Measurements from ENCODE around the gene RPL10. TPM values are rescaled to one million over a fixed set of nuclear protein-coding genes. Genes with fewer than 3 reads are reported as not detected.

Gene RPL10
- total and polyA plus RNA-seq, 2 of the 8 experiments (the other 6 are each of a cell fraction or from before 2014, with no cell fraction given): 2,633 to 4,293 TPM

GRCh38 chrX:154443992-154444754 is 46.0 kb downstream of the RPL10 start, which contains the start of gene FAM50A:
FAM50A (plus strand) TSS chrX:154444141; CDS start chrX:154444236, 95 bp downstream.
- Histone ChIP-seq H3K4ac (replicated peaks; ENCODE audit: insufficient read length, low read depth, low read length) (no peak within 1 kb of the TSS), H2BK120ac (replicated peaks; ENCODE audit: low read depth, low read length) (no peak within 1 kb of the TSS), H3K9ac (replicated peaks in 1 of 4; ENCODE audit: extremely low read depth in 1 of 4, low read depth in 3 of 4, low read length in 3 of 4) (peak within 1 kb of the TSS; percentile 0 to 37 (median 20); a peak in 5 of 7 replicates), H3K79me2 (ENCODE audit: control insufficient read depth in 1 of 2, insufficient read depth in 2 of 2, low read length in 2 of 2) (no peaks in the 10 kb centered on the region; a peak in 1 of 4 replicates), H2BK5ac (ENCODE audit: low read depth, low read length) (no peak within 1 kb of the TSS), H3K4me1 (replicated peaks in 1 of 4; ENCODE audit: control insufficient read depth in 3 of 4, insufficient read depth in 4 of 4, low read length in 3 of 4) (peaks cover 0 to 4% (median 0%) of the 10 kb centered on the region in 4 experiments; a peak in 1 of 7 replicates), H3K27me3 (replicated peaks in 1 of 4; ENCODE audit: control insufficient read depth in 3 of 4, extremely low read depth in 1 of 4, insufficient read depth in 3 of 4, low read length in 3 of 4) (no peaks in the 10 kb centered on the region), H3K4me3 (ENCODE audit: extremely low read depth in 1 of 4, insufficient read depth in 2 of 4, low read depth in 3 of 4, low read length in 4 of 4) (peak within 1 kb of the TSS; percentile 38 to 71 (median 49)), H3K18ac (ENCODE audit: extremely low read depth, low read length) (no peak within 1 kb of the TSS; the same call in 1 of the 2 replicates), H3K79me1 (ENCODE audit: low read depth, low read length) (no peaks in the 10 kb centered on the region; the same call in 1 of the 2 replicates), H4K20me1 (replicated peaks in 1 of 2; ENCODE audit: control insufficient read depth in 1 of 2, insufficient read depth in 2 of 2, low read length in 2 of 2) (peaks cover 0 to 5% of the 10 kb centered on the region in 2 experiments), H4K5ac (ENCODE audit: insufficient read length, low read depth, low read length) (no peak within 1 kb of the TSS), H3K9me3 (ENCODE audit: insufficient read depth in 2 of 2, low read depth in 1 of 2, low read length in 1 of 2) (no peaks in the 10 kb centered on the region), H3K36me3 (ENCODE audit: control insufficient read depth in 2 of 4, insufficient read depth in 4 of 4, low read length in 3 of 4) (peaks cover 0 to 31% (median 14%) of the 10 kb centered on the region in 4 experiments; a peak in 5 of 8 replicates), H2BK12ac (ENCODE audit: low read depth, low read length) (no peak within 1 kb of the TSS), H4K91ac (replicated peaks; ENCODE audit: insufficient read length, low read length) (no peak within 1 kb of the TSS), H2BK20ac (ENCODE audit: low read length) (no peak within 1 kb of the TSS), H3K27ac (ENCODE audit: low read depth, low read length) (no peak within 1 kb of the TSS), H2AFZ (ENCODE audit: low read length) (no peak within 1 kb of the TSS), H2BK15ac (ENCODE audit: low read length) (no peak within 1 kb of the TSS), H3K4me2 (ENCODE audit: insufficient read depth in 1 of 2, low read depth in 2 of 2, low read length in 2 of 2) (peak within 1 kb of the TSS; percentile 69 to 72), H3K23me2 (ENCODE audit: low read depth, low read length) (peaks cover 3% of the 10 kb centered on the region; the same call in 1 of the 2 replicates), H3K14ac (ENCODE audit: insufficient read length) (no peak within 1 kb of the TSS), H3K23ac (ENCODE audit: insufficient read length) (no peak within 1 kb of the TSS), H4K8ac (ENCODE audit: extremely low read depth, insufficient read depth, low read length) (0 out of 2 replicates have a peak within 1 kb of the TSS, but pooled peaks have one; percentile 25), H2AK5ac (ENCODE audit: low read depth, low read length) (no peak within 1 kb of the TSS), H3K56ac (replicated peaks; ENCODE audit: insufficient read length, low read depth, low read length) (no peak within 1 kb of the TSS)
- no peak for FAIRE-seq
- CTCF ChIA-PET (ENCODE audit: partially characterized antibody): interaction anchor here (0.9 to 1.6 kb wide), 4 partner anchors 12 to 101 kb away, joined by 3 to 4 read pairs (median 3); no protein-coding TSS in a partner anchor
- DNase-seq (ENCODE audit: low read depth in 1 of 2, low spot score in 2 of 2): peak in 1 of 2 experiments; percentile 69
- TF ChIP-seq GTF2F1 (IDR thresholded peaks at IDR 0.05; ENCODE audit: borderline replicate concordance, low read depth, low read length) (no peak), EP300 (IDR thresholded peaks at IDR 0.05; ENCODE audit: borderline replicate concordance in 1 of 2, low read depth in 2 of 2, low read length in 2 of 2) (no peak), PHF8 (conservative IDR thresholded peaks at IDR 0.05; ENCODE audit: low read depth, low read length) (0 out of 2 replicates have a peak, but pooled peaks have one; percentile 2), MAX (IDR thresholded peaks at IDR 0.05) (0 out of 2 replicates have a peak, but pooled peaks have one; percentile 28), SP1 (IDR thresholded peaks at IDR 0.05; ENCODE audit: low read depth, low read length) (no peak), CREB1 (IDR thresholded peaks at IDR 0.05) (peak; percentile 71; the same call in 1 of the 2 replicates), KDM4A (IDR thresholded peaks at IDR 0.05; ENCODE audit: low read depth, low read length, severe bottlenecking) (peak; percentile 50), NRF1 (IDR thresholded peaks at IDR 0.05; ENCODE audit: low read depth, low read length) (peak; percentile 8; the same call in 1 of the 2 replicates), TBP (IDR thresholded peaks at IDR 0.05; ENCODE audit: low read depth, low read length) (no peak)
- POLR2A ChIA-PET (ENCODE audit: partially characterized antibody): interaction anchor here (1.1 to 2.9 kb wide), 7 partner anchors 10 to 91 kb away, joined by 3 to 9 read pairs (median 5); partner anchors contain the start of genes ATP6AP1 and RPL10
- WGBS, 2 experiments (ENCODE audit: extremely low coverage in 1 of 2, insufficient coverage in 1 of 2, insufficient read length in 1 of 2, insufficient replicate concordance in 2 of 2, low coverage in 1 of 2, low lambda C conversion rate in 2 of 2, missing lambda C conversion rate in 1 of 2): 1% methylated on average over 18 of the region's 94 CpGs; no CpG with 5 or more reads in 1 of the 2 experiments
